ENCODE data around the gene HDAC3.

GRCh38 chr5:141680178-141680577 is 43.5 kb upstream of the HDAC3 start:
- no peak for TF ChIP-seq CTCF (IDR thresholded peaks at IDR 0.05)
- no peak for TF ChIP-seq ZFX (IDR thresholded peaks at IDR 0.05; ENCODE audit: borderline replicate concordance)
